ENCODE results near the gene RECK.

Gene RECK

GRCh38 chr9:36145970-36146369, 109.3 kb downstream of the RECK start:
- Histone ChIP-seq H3K36me3 (ENCODE audit: insufficient read depth, insufficient read length, low read length) (peaks cover 91% of the 10 kb centered on the region), H3K9me3 (ENCODE audit: insufficient read depth, low read length) (peaks cover 5% of the 10 kb centered on the region; the same call in 1 of the 2 replicates), H3K27me3 (ENCODE audit: insufficient read depth, insufficient read length) (no peaks in the 10 kb centered on the region), H3K9ac (ENCODE audit: insufficient read length, low read depth) (no peak overlapping the region), H3K4me1 (ENCODE audit: insufficient read depth, insufficient read length) (peaks cover 15% of the 10 kb centered on the region), H3K4me3 (ENCODE audit: insufficient read length, low read depth) (no peak overlapping the region)
- no peak for DNase-seq (ENCODE audit: low read depth, low spot score)
- no peak for TF ChIP-seq YY1 (IDR thresholded peaks at IDR 0.05; ENCODE audit: insufficient read depth, insufficient read length)
- no peak for TF ChIP-seq ZNF274 (IDR thresholded peaks at IDR 0.05; ENCODE audit: low read depth, low read length)
- TF ChIP-seq SUZ12 (IDR thresholded peaks at IDR 0.05; ENCODE audit: extremely low read depth, insufficient read depth, insufficient read length), result no peak

- H3K4me3 ChIP-seq (ENCODE audit: insufficient read length, low read depth), result no peak overlapping the region
- H3K36me3 ChIP-seq (ENCODE audit: insufficient read depth, insufficient read length, low read length), result peaks cover 96% of the 10 kb centered on the region
- peaks cover 14% of the 10 kb centered on the region for H3K4me1 ChIP-seq (ENCODE audit: insufficient read depth, insufficient read length)
- H3K9ac ChIP-seq (ENCODE audit: insufficient read length, low read depth), result no peak overlapping the region
- DNase-seq (ENCODE audit: low read depth, low spot score), result no peak
- no peaks in the 10 kb centered on the region for H3K27me3 ChIP-seq (ENCODE audit: insufficient read depth, insufficient read length)
- no peak for TF ChIP-seq YY1 (IDR thresholded peaks at IDR 0.05; ENCODE audit: insufficient read depth, insufficient read length)
- no peak for TF ChIP-seq SUZ12 (IDR thresholded peaks at IDR 0.05; ENCODE audit: extremely low read depth, insufficient read depth, insufficient read length)
- TF ChIP-seq ZNF274 (IDR thresholded peaks at IDR 0.05; ENCODE audit: low read depth, low read length), result no peak
- H3K9me3 ChIP-seq (ENCODE audit: insufficient read depth, low read length), result peaks cover 5% of the 10 kb centered on the region; the same call in 1 of the 2 replicates
These were observed 109.9 kb downstream of the RECK start for GRCh38 chr9:36146651-36147050.

- H3K9ac ChIP-seq (ENCODE audit: insufficient read length, low read depth), result no peak overlapping the region
- H3K9me3 ChIP-seq (ENCODE audit: insufficient read depth, low read length), result peaks cover 5% of the 10 kb centered on the region; the same call in 1 of the 2 replicates
- H3K27me3 ChIP-seq (ENCODE audit: insufficient read depth, insufficient read length), result no peaks in the 10 kb centered on the region
- H3K36me3 ChIP-seq (ENCODE audit: insufficient read depth, insufficient read length, low read length), result peaks cover 93% of the 10 kb centered on the region
- TF ChIP-seq YY1 (IDR thresholded peaks at IDR 0.05; ENCODE audit: insufficient read depth, insufficient read length), result no peak
- TF ChIP-seq ZNF274 (IDR thresholded peaks at IDR 0.05; ENCODE audit: low read depth, low read length), result no peak
- TF ChIP-seq SUZ12 (IDR thresholded peaks at IDR 0.05; ENCODE audit: extremely low read depth, insufficient read depth, insufficient read length), result no peak
- no peak for DNase-seq (ENCODE audit: low read depth, low spot score)
- H3K4me1 ChIP-seq (ENCODE audit: insufficient read depth, insufficient read length), result peaks cover 9% of the 10 kb centered on the region
- no peak overlapping the region for H3K4me3 ChIP-seq (ENCODE audit: insufficient read length, low read depth)
These were observed 110.9 kb downstream of the RECK start for GRCh38 chr9:36147441-36148175.

- Histone ChIP-seq H3K9me3 (ENCODE audit: insufficient read depth, low read length) (peaks cover 5% of the 10 kb centered on the region; the same call in 1 of the 2 replicates), H3K27me3 (ENCODE audit: insufficient read depth, insufficient read length) (no peaks in the 10 kb centered on the region), H3K9ac (ENCODE audit: insufficient read length, low read depth) (no peak overlapping the region), H3K36me3 (ENCODE audit: insufficient read depth, insufficient read length, low read length) (peaks cover 92% of the 10 kb centered on the region), H3K4me3 (ENCODE audit: insufficient read length, low read depth) (no peak overlapping the region), H3K4me1 (ENCODE audit: insufficient read depth, insufficient read length) (peaks cover 7% of the 10 kb centered on the region)
- TF ChIP-seq YY1 (IDR thresholded peaks at IDR 0.05; ENCODE audit: insufficient read depth, insufficient read length) (no peak), SUZ12 (IDR thresholded peaks at IDR 0.05; ENCODE audit: extremely low read depth, insufficient read depth, insufficient read length) (no peak), ZNF274 (IDR thresholded peaks at IDR 0.05; ENCODE audit: low read depth, low read length) (no peak)
- DNase-seq (ENCODE audit: low read depth, low spot score), result no peak
These were observed 111.8 kb downstream of the RECK start for GRCh38 chr9:36148311-36149051.

- peaks cover 7% of the 10 kb centered on the region for H3K4me1 ChIP-seq (ENCODE audit: insufficient read depth, insufficient read length)
- TF ChIP-seq SUZ12 (IDR thresholded peaks at IDR 0.05; ENCODE audit: extremely low read depth, insufficient read depth, insufficient read length) (no peak), YY1 (IDR thresholded peaks at IDR 0.05; ENCODE audit: insufficient read depth, insufficient read length) (no peak), ZNF274 (IDR thresholded peaks at IDR 0.05; ENCODE audit: low read depth, low read length) (no peak)
- no peak overlapping the region for H3K9ac ChIP-seq (ENCODE audit: insufficient read length, low read depth)
- H3K9me3 ChIP-seq (ENCODE audit: insufficient read depth, low read length), result peaks cover 5% of the 10 kb centered on the region; the same call in 1 of the 2 replicates
- H3K36me3 ChIP-seq (ENCODE audit: insufficient read depth, insufficient read length, low read length), result peaks cover 85% of the 10 kb centered on the region
- H3K27me3 ChIP-seq (ENCODE audit: insufficient read depth, insufficient read length), result no peaks in the 10 kb centered on the region
- H3K4me3 ChIP-seq (ENCODE audit: insufficient read length, low read depth), result no peak overlapping the region
- no peak for DNase-seq (ENCODE audit: low read depth, low spot score)
These were observed 112.5 kb downstream of the RECK start for GRCh38 chr9:36149197-36149596.

- DNase-seq (ENCODE audit: low read depth, low spot score), result no peak
- Histone ChIP-seq H3K27me3 (ENCODE audit: insufficient read depth, insufficient read length) (no peaks in the 10 kb centered on the region), H3K9ac (ENCODE audit: insufficient read length, low read depth) (no peak overlapping the region), H3K4me1 (ENCODE audit: insufficient read depth, insufficient read length) (peaks cover 7% of the 10 kb centered on the region), H3K36me3 (ENCODE audit: insufficient read depth, insufficient read length, low read length) (peaks cover 84% of the 10 kb centered on the region), H3K4me3 (ENCODE audit: insufficient read length, low read depth) (no peak overlapping the region), H3K9me3 (ENCODE audit: insufficient read depth, low read length) (peaks cover 4% of the 10 kb centered on the region; the same call in 1 of the 2 replicates)
- TF ChIP-seq YY1 (IDR thresholded peaks at IDR 0.05; ENCODE audit: insufficient read depth, insufficient read length) (no peak), ZNF274 (IDR thresholded peaks at IDR 0.05; ENCODE audit: low read depth, low read length) (no peak), SUZ12 (IDR thresholded peaks at IDR 0.05; ENCODE audit: extremely low read depth, insufficient read depth, insufficient read length) (no peak)
These were observed 114.0 kb downstream of the RECK start for GRCh38 chr9:36150574-36151315.

All from NT2/D1 (cell line).